ENCODE measurements around the gene HS3ST5.
"Not testable (repeated sequence)": the region's sequence is repeated elsewhere in the genome, so short reads cannot be mapped to it uniquely, and the experiment has no call there.

The HS3ST5 gene

GRCh38 chr6:114084327-114084890, 258.4 kb downstream of the HS3ST5 start:
- no peak for DNase-seq

GRCh38 chr6:114083251-114083650, 259.6 kb downstream of the HS3ST5 start:
- no peak for DNase-seq

- DNase-seq, result no peak
These were observed 261.1 kb downstream of the HS3ST5 start for GRCh38 chr6:114081730-114082129.

DNA sequence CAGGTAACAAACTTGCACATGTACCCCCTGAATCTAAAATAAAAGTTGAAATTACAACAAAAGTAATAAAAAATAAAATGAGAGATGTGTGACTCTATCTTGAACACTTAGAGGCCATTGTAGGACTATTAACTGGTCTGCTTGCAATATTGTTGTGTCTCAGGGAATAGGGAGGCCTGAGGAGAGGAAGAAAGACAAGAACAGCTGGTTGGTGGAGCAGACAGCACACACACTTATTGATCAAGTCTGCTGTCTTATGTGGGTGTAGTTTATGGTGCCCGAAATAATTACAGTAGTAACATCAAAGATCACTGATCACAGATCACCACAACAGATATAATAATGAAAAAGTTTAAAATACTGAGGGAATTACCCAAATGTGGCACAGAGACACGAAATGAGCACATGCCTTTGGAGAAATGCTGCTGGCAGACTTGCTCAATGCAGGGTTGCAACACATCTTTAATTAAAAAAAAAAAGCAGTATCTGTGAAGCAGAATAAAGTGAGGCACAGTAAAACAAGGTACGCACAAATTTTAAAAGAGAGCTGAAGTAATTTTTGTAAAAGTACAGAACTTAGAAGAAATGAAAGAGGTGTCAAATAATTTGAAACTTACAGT, 261.8 kb downstream of the HS3ST5 start:
- DNase-seq, result no peak

DNA sequence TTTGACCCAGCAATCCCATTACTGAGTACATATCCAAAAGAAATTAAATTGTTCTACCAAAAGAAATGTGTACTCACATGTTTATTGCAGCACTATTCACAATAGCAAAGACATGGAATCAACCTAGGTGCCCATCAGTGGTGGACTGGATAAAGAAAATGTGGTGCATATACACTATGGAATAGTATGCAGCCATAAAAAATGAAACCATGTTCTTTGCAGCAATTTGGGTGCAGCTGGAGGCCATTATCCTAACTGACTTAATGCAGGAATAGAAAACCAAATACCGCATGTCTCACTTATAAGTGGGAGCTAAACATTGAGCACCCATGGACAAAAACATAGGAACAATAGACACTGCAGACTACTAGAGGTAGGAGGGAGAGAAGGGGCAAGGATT, 262.4 kb downstream of the HS3ST5 start:
- not testable (repeated sequence) for DNase-seq

DNA sequence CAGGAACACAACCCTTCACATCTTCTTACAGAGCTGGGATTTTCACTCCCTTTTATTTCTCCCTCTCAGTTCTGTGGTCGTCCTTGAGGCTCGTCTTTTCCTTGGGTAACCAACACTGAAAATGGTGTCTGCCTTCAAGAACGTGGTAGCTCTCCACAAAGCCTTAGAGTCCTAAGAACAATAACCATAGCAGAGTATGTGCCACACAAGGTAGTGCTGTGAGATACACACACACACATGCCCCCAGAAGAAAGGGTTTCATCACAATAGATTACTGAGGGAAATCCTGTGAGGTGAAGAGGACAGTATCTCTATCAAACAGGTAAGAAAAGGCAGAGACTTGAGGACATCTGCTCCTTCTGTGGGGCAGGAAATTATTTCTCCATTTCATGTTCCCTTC, 267.0 kb downstream of the HS3ST5 start:
- no peak for DNase-seq

- no peak for DNase-seq
These were observed 267.5 kb downstream of the HS3ST5 start for GRCh38 chr6:114075300-114075699.

DNA sequence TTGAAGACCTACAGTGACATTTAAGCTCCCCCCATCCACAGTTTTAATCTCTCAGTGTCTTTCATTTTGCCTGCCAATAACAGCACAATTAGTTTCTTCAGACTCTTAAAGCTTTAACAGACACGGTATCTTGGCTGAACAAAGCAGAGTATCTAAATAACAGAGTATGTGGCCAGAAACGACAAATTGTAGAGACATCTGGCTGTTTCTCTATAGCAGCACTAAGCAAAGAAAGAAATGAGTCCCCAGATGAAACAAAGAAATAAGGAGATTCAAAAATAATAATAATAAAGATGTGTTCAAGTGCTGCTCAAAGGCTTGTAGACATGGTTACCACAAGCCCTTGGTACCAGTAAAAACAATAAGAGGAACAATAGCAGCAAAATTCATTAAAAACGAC, 274.1 kb downstream of the HS3ST5 start:
- DNase-seq, result no peak

DNA sequence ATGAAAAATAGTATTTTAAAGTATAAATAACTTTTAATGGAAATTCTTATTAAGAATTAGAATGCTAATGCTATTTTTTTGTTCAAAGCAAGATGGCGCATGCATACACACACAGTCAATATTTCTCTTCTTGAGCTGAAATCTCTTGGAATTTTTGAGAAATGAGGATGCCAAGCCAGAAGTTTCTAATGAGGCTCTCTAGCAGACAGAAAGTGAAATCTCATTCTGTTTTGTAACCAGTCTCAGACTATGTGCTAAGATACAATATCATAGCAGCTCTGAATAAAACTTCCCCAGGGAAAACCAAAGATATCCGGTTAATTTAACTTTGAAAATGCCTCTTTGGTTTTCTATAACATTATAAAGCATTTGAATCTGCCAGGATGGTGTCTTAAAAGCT, 274.7 kb downstream of the HS3ST5 start:
- no peak for DNase-seq

GRCh38 chr6:114064862-114065261, 278.0 kb downstream of the HS3ST5 start:
- DNase-seq, result no peak

- no peak for DNase-seq
These were observed 278.9 kb downstream of the HS3ST5 start for GRCh38 chr6:114063956-114064355.

- no peak for DNase-seq
These were observed 280.6 kb downstream of the HS3ST5 start for GRCh38 chr6:114062199-114062598.

- no peak for DNase-seq
These were observed 281.1 kb downstream of the HS3ST5 start for GRCh38 chr6:114061741-114062140.

GRCh38 chr6:114061116-114061515, 281.7 kb downstream of the HS3ST5 start:
- DNase-seq, result no peak

GRCh38 chr6:114058435-114058834, 284.4 kb downstream of the HS3ST5 start:
- DNase-seq, result no peak

- no peak for DNase-seq
These were observed 287.1 kb downstream of the HS3ST5 start for GRCh38 chr6:114055763-114056162.

DNA sequence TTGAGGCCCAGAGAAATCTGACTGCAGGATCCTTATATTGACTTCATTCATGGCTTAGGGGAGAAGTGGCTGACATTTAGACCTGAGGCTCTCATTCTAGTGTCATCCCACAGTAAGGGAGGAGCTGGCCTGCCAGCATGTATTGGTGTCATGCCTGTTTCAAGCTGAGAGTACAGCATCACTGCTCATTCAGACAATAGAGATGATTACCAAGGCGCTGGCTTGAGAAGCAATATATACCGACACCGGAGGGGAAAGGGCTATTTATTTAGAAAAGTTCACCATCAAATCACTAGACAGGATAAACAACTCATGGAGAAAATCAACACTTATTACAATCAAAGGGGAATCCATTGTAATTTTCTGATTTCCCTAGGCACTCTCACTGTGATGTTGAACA, 287.5 kb downstream of the HS3ST5 start:
- no peak for DNase-seq

DNA sequence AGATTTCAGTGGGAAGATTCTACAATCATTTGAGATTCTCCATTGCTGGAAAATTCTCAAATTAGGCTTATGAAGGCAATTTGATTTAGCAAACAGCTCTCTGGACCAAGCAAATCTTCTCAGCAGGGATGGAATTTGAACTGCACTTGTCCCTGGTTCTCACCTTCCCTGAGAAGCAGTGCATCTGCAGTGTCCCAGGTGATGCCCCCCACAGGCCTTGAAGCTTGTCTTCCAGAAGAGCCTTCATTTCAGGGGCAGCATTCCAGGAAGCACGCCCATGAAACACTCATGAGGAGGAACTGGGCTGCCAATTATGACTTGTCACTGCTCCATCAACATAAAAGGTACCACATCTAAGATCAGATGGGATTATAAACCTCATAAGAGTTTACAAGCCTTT, 289.0 kb downstream of the HS3ST5 start:
- DNase-seq, result no peak

DNA sequence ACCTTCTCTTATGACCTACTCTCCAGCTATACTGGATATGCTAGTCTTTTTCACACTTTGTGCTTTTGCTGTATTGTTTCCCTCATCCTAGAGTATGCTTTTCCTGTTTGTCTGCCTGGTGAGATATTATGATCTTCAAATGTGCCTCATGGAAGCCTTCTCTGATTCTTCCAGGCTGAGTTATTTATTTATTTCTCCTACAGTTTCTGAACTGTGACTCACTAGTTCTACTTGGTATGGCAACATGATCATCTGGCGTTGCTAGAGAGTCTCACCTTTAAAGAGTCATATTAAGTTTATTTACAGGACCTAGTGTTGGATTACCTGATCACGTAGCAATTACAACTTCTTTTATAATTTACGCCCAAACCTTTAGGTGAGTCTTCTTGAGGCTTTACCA, 290.7 kb downstream of the HS3ST5 start:
- no peak for DNase-seq

- no peak for DNase-seq
These were observed 291.8 kb downstream of the HS3ST5 start for GRCh38 chr6:114051031-114051430.

DNA sequence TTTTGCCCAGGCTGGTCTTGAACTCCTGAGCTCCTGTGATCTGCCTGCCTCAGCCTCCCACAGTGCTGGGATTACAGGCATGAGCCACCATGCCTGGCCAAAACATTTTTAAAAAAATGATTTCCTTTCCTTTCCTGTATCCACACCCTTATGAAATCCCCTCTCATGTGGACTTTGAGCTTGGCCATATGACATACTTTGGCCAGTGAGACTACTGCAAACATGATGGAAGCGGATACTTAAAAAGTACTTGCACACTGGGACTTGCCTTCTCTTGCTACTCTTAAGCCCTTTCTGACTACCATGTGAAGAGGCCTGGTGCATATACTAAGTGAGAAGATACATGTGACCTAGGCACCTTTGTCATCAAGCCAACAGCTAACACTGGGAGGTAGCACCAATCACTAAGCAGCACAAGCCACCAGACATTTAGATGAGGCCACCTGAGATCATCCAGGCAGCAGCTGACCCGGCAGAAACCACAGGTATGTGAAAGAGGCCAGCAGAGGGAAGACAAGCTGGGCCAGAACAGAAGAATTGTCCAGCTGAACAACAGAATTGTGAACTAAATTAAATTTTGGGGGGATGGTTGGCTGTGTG, 293.4 kb downstream of the HS3ST5 start:
- no peak for DNase-seq

GRCh38 chr6:114044566-114044965, 298.3 kb downstream of the HS3ST5 start:
- not testable (repeated sequence) for DNase-seq

GRCh38 chr6:114042267-114043016, 300.4 kb downstream of the HS3ST5 start:
- DNase-seq, result no peak

- no peak for DNase-seq
These were observed 302.0 kb downstream of the HS3ST5 start for GRCh38 chr6:114040871-114041270.
